HEK293 (cell line): ENCODE measurements around the gene MYO9B.
A peak's percentile ranks its signal among the peaks of the same experiment; 100 is the strongest.

Experiments
- ELK4 ChIP-seq: IDR thresholded peaks from 2 replicates; pipeline ENCODE4 v1.6.1; 2011; ENCODE audit warnings: mild to moderate bottlenecking, low read depth, low read length, borderline replicate concordance
- GLIS2 ChIP-seq: fragments of 450-650 bp; formaldehyde crosslinking; IDR thresholded peaks from 2 replicates; pipeline ENCODE4 v1.5.1; 2016; ENCODE audit warnings: missing biosample characterization, missing genetic modification characterization
- IKZF3 ChIP-seq: fragments of 450-650 bp; IDR thresholded peaks from 2 replicates; pipeline ENCODE4 v1.5.0; 2018; ENCODE audit warnings: missing biosample characterization, mild to moderate bottlenecking, missing genetic modification characterization, moderate library complexity
- TCF7L2 ChIP-seq: IDR thresholded peaks from 2 replicates; pipeline ENCODE4 v1.6.1; 2011; ENCODE audit warnings: low read depth, mild to moderate bottlenecking, inconsistent platforms, low read length, moderate library complexity, borderline replicate concordance
- ZBTB26 ChIP-seq: fragments of 450-650 bp; formaldehyde crosslinking; optimal IDR thresholded peaks from 2 replicates; pipeline ENCODE3; 2016; ENCODE audit warnings: missing biosample characterization, mild to moderate bottlenecking, missing genetic modification characterization
- ZFHX2 ChIP-seq: fragments of 450-650 bp; formaldehyde crosslinking; conservative IDR thresholded peaks from 2 replicates; pipeline ENCODE4 v1.5.1; 2016; ENCODE audit warnings: missing biosample characterization, missing genetic modification characterization
- ZNF157 ChIP-seq: fragments of 450-650 bp; formaldehyde crosslinking; IDR thresholded peaks from 2 replicates; pipeline ENCODE4 v1.5.1; 2016; ENCODE audit warnings: missing biosample characterization, missing genetic modification characterization
- ZNF324 ChIP-seq: fragments of 450-650 bp; formaldehyde crosslinking; IDR thresholded peaks from 2 replicates; pipeline ENCODE4 v1.5.1; 2016; ENCODE audit warnings: missing biosample characterization, missing genetic modification characterization
- ZNF530 ChIP-seq: fragments of 450-650 bp; formaldehyde crosslinking; IDR thresholded peaks from 2 replicates; pipeline ENCODE4 v1.5.1; 2016; ENCODE audit warnings: low read depth, missing biosample characterization, missing genetic modification characterization
- ZNF580 ChIP-seq: fragments of 450-650 bp; formaldehyde crosslinking; IDR thresholded peaks from 2 replicates; pipeline ENCODE4 v1.5.1; 2016; ENCODE audit warnings: missing biosample characterization, missing genetic modification characterization
- ZNF596 ChIP-seq: fragments of 450-650 bp; IDR thresholded peaks from 2 replicates; pipeline ENCODE4 v1.5.0; 2018; ENCODE audit warnings: missing biosample characterization, mild to moderate bottlenecking, missing genetic modification characterization, moderate library complexity
- ZNF677 ChIP-seq: fragments of 450-650 bp; IDR thresholded peaks from 2 replicates; pipeline ENCODE4 v1.5.0; 2018; ENCODE audit warnings: missing biosample characterization, mild to moderate bottlenecking, missing genetic modification characterization, moderate library complexity
- ZNF830 ChIP-seq: fragments of 450-650 bp; IDR thresholded peaks from 2 replicates; pipeline ENCODE4 v1.5.0; 2018; ENCODE audit warnings: missing biosample characterization, missing genetic modification characterization, low read depth, mild to moderate bottlenecking, moderate library complexity
- ZNF843 ChIP-seq: fragments of 450-650 bp; formaldehyde crosslinking; IDR thresholded peaks from 2 replicates; pipeline ENCODE4 v1.5.1; 2016; ENCODE audit warnings: missing biosample characterization, missing genetic modification characterization
- ZSCAN5A ChIP-seq: fragments of 450-650 bp; formaldehyde crosslinking; IDR thresholded peaks from 2 replicates; pipeline ENCODE4 v1.5.1; 2016; ENCODE audit warnings: missing biosample characterization, missing genetic modification characterization
- TF ChIP-seq, protein P1 (sequence below): fragments of 450-650 bp; formaldehyde crosslinking; conservative IDR thresholded peaks from 2 replicates; pipeline ENCODE4 v1.5.1; 2016; ENCODE audit warnings: low read depth, missing biosample characterization, missing genetic modification characterization

MYO9B gene

GRCh38 chr19:17215127-17215971, 139.8 kb downstream of the MYO9B start, which contains the start of gene USE1 (continued):
- peak; percentile 93 for TF ChIP-seq ELK4
- peak; percentile 93 for TF ChIP-seq ZSCAN5A (tag by site-specific recombination)
- TF ChIP-seq ZNF843, result peak; percentile 69
- TF ChIP-seq ZNF530 (tag by site-specific recombination), result no peak
- no peak for TF ChIP-seq ZNF596 (tag by site-specific recombination)
- TF ChIP-seq TCF7L2, result peak; percentile 62; the same call in 1 of the 2 replicates
- no peak for TF ChIP-seq ZNF157 (tag by site-specific recombination)
- peak; percentile 93 for TF ChIP-seq ZNF324 (tag by site-specific recombination)
- TF ChIP-seq, protein P1, sequence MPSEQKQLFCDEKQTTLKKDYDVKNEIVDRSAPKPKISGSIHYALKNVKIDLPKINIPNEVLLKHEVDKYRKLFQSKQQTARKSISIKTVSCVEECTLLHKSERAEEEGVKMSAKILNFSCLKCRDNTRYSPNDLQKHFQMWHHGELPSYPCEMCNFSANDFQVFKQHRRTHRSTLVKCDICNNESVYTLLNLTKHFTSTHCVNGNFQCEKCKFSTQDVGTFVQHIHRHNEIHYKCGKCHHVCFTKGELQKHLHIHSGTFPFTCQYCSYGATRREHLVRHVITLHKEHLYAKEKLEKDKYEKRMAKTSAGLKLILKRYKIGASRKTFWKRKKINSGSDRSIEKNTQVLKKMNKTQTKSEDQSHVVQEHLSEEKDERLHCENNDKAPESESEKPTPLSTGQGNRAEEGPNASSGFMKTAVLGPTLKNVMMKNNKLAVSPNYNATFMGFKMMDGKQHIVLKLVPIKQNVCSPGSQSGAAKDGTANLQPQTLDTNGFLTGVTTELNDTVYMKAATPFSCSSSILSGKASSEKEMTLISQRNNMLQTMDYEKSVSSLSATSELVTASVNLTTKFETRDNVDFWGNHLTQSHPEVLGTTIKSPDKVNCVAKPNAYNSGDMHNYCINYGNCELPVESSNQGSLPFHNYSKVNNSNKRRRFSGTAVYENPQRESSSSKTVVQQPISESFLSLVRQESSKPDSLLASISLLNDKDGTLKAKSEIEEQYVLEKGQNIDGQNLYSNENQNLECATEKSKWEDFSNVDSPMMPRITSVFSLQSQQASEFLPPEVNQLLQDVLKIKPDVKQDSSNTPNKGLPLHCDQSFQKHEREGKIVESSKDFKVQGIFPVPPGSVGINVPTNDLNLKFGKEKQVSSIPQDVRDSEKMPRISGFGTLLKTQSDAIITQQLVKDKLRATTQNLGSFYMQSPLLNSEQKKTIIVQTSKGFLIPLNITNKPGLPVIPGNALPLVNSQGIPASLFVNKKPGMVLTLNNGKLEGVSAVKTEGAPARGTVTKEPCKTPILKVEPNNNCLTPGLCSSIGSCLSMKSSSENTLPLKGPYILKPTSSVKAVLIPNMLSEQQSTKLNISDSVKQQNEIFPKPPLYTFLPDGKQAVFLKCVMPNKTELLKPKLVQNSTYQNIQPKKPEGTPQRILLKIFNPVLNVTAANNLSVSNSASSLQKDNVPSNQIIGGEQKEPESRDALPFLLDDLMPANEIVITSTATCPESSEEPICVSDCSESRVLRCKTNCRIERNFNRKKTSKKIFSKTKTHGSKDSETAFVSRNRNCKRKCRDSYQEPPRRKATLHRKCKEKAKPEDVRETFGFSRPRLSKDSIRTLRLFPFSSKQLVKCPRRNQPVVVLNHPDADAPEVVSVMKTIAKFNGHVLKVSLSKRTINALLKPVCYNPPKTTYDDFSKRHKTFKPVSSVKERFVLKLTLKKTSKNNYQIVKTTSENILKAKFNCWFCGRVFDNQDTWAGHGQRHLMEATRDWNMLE (tag by site-specific recombination), result peak; percentile 91
- TF ChIP-seq IKZF3 (tag by site-specific recombination), result 0 out of 2 replicates have a peak, but pooled peaks have one; percentile 25
- TF ChIP-seq ZNF830, result no peak
- no peak for TF ChIP-seq ZNF677 (tag by site-specific recombination)
- peak; percentile 50 for TF ChIP-seq ZBTB26 (tag by site-specific recombination)
- peak; percentile 45 for TF ChIP-seq ZFHX2 (tag by site-specific recombination)
- TF ChIP-seq GLIS2, result no peak
- peak; percentile 97 for TF ChIP-seq ZNF580 (tag by site-specific recombination)
